Smooth muscle cell of the pulmonary artery (primary cell): ENCODE results near the gene PREX1. TPM values are rescaled to one million over a fixed set of nuclear protein-coding genes. Genes with fewer than 3 reads are reported as not detected.

Experiments used
- total RNA-seq: library from RNA; depleted of rRNA; stranded (reverse); fragments of >200 nt; gene quantifications from 2 replicates; pipeline ENCODE4 v1.2.3, GENCODE V29; 2014

The PREX1 gene
- total RNA-seq, result 20.5 and 32.2 TPM in 2 replicates

DNA sequence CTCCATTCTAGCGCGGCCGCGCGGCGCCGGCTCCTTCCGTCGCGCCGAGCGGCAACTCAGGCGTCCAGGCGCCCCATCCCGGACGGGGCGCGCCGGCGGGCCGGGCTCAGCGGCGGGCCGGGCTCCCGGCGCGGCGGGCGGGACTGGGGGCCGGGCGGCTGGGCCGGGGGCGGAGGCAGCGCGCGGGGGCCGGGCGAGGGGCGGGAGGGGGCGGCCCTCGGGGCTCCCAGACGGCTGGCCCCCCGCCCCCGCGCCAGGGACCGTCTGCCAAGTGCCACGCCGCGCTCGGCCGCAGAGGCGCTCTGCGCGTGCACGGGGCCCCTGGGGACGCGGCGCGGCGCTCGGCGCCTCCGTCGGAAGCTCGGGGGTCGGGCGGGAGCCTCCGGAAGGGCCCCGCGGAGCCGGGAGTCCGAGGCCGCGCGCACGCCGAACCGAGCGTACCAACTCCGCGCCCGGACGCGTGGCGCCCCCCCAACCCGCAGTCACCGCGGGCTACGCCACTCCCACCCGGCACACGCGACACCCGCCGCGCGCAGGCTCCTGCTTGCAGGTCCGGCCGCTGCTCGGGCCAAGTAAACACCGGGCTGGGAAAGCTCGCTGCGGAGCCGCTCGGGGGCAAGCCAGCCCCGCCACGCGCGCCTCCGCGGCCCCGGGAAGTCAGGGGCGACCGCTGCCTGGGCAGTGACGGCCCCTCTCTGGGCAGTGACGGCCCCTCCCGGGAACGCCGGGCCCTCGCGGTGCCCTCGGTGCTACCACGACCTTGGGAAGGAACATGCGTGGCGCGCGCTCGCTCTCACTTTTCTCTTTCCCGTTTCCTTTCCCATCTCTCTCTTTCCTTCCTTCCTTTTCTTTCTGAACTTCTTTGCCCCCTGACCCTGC is at the start of gene PREX1:
PREX1 (minus strand) TSS at position 145 of the 879 bp plus-strand sequence; CDS start at position 6, 139 bp downstream.

Other genes starting within 250 kb of the PREX1 start
- 53.2 and 56.3 TPM in 2 replicates for gene ARFGEF2, start 93.7 kb upstream of the PREX1 start, total RNA-seq
- gene CSE1L, start 218.3 kb upstream of the PREX1 start, total RNA-seq, result 57.2 and 64.4 TPM in 2 replicates